Measurements from ENCODE around the gene EIF4H.
A peak's percentile ranks its signal among the peaks of the same experiment; 100 is the strongest.
"Not testable (repeated sequence)": the region's sequence is repeated elsewhere in the genome, so short reads cannot be mapped to it uniquely, and the experiment has no call there.

Gene EIF4H

DNA sequence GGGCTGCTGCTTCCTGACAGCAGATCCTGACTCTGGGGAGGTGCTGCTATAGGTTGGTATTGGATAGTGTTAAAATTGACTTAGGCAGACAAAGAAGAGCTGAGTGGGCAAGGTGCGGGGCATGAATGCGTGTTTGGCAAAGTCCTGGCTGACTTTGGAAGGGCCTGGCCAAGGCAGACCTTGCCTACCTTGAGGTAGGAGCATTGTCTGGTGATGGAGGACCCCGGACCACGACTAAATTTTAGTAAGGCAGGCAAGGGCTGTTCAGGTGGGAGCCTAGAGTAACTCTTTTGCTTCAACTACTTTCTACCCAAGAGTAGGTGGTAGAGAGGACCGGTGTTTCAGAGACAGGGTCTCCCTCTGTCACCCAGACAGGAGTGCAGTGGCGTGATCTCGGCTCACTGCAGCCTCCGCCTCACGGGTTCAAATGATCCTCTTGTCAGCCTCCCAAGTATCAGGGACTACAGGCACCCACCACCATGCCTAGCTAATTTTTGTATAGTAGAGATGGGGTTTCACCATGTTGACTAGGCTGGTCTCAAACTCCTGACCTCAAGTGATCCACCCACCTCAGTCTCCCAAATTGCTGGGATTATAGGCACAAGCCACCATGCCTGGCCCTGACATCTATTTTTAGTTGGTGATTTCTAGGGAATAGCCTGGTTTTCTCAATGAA is 23.4 kb downstream of the EIF4H start:
- DNase-seq (ENCODE audit: low read depth) = no peak
- H3K4me3 ChIP-seq (replicated peaks; ENCODE audit: low read depth, low read length) = no peak overlapping the region
- TF ChIP-seq, protein P1, sequence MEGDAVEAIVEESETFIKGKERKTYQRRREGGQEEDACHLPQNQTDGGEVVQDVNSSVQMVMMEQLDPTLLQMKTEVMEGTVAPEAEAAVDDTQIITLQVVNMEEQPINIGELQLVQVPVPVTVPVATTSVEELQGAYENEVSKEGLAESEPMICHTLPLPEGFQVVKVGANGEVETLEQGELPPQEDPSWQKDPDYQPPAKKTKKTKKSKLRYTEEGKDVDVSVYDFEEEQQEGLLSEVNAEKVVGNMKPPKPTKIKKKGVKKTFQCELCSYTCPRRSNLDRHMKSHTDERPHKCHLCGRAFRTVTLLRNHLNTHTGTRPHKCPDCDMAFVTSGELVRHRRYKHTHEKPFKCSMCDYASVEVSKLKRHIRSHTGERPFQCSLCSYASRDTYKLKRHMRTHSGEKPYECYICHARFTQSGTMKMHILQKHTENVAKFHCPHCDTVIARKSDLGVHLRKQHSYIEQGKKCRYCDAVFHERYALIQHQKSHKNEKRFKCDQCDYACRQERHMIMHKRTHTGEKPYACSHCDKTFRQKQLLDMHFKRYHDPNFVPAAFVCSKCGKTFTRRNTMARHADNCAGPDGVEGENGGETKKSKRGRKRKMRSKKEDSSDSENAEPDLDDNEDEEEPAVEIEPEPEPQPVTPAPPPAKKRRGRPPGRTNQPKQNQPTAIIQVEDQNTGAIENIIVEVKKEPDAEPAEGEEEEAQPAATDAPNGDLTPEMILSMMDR (IDR thresholded peaks at IDR 0.05; ENCODE audit: low read length, missing control alignments) = no peak

DNA sequence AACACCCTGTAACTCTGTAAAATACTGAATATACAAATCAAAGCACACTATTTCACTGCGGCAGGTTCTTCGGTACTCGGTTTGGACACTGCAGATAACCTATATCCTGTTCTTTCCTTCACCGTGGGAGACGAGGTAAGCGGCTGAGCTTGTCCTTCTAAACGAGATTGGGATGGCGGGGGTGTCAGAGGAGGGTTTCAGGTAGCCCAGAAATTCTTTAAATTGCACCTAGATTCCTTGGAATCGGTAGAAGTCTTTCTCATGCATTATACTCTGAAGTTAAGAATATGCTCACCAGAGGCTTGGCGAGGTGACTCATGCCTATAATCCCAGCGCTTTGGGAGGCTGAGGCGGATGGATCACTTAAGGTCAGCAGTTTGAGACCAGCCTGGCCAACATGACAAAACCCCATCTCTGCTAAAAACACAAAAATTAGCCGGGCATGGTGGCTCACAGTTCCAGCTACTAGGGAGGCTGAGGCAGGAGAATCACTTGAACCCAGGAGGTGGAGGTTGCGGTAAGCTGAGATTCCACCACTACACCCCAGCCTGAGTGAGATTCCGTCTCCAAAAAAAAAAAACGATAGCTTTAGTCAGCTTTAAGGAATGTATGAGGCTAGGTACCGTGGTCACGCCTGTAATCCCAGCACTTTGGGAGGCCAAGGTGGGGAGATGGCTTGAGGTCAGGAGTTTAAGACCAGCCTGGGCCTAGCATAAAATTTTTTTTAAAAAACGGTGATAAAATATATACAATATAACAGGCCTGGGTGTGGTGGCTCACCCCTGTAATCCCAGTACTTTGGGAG is 25.6 kb downstream of the EIF4H start:
- TF ChIP-seq, protein P1 (IDR thresholded peaks at IDR 0.05; ENCODE audit: low read length, missing control alignments) = no peak
- no peak for DNase-seq (ENCODE audit: low read depth)
- H3K4me3 ChIP-seq (replicated peaks; ENCODE audit: low read depth, low read length) = no peak overlapping the region

DNA sequence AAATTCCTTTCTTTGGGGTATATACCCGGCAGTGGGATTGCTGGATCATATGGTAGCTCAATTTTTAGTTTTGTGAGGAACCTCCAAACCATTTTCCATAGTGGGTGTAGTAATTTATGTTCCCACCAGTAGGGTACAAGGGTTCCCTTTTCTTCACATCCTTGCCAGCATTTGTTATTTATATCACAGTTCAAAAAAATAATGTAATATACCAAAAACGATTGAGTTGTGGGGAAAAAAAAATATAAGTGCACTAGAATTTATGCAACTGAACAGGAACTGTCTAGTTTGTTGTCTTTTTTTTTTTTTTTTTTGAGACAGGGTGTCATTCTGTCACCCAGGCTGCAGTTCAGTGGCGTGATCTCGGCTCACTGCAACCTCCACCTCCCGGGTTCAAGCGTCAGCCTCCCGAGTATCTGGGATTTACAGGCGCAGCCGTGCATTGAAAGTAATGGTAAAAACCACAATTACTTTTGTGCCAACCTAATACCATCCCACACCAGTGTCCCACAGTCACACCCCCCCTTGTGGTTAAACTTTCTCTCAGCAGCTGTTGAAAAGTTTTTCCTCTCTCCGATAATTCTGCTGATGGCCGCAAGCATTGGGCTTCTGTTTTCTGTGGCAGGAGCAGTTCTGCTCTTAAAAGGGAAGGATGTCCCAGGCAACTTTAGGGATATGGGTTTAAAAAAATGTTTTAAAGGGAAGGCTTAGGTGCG is 28.8 kb downstream of the EIF4H start:
- TF ChIP-seq, protein P1 (IDR thresholded peaks at IDR 0.05; ENCODE audit: low read length, missing control alignments) = peak; percentile 61
- DNase-seq (ENCODE audit: low read depth) = peak; percentile 63
- H3K4me3 ChIP-seq (replicated peaks; ENCODE audit: low read depth, low read length) = no peak overlapping the region

DNA sequence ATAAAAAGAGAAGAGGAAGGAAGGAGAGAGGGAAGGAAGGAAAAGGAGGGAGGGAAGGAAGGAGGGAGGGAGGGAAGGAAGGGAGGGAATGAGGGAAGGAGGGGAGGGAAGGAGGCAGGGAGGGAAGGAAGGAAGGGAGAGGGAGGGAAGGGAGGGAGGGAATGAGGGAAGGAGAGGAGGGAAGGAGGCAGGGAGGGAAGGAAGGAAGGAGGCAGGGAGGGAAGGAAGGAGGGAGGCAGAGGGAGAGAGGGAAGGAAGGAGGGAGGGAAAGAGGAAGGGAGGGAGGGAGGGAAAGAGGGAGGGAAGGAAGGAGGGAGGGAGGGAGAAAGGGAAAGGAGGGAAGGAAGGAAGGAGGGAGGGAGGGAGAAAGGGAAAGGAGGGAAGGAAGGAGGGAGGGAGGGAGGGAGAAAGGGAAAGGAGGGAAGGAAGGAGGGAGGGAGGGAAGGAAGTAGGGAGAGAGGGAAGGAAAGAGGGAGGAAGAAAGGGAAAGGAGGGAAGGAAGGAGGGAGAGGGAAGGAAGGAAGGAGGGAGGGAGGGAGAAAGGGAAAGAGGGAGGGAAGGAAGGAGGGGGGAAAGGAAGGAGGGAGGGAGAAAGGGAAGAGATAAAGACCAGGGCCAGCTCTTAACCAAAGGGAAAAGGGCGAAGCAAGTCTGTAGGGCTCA is 29.9 kb downstream of the EIF4H start:
- no peak overlapping the region for H3K4me3 ChIP-seq (replicated peaks; ENCODE audit: low read depth, low read length)
- DNase-seq (ENCODE audit: low read depth) = no peak
- TF ChIP-seq, protein P1 (IDR thresholded peaks at IDR 0.05; ENCODE audit: low read length, missing control alignments) = no peak

DNA sequence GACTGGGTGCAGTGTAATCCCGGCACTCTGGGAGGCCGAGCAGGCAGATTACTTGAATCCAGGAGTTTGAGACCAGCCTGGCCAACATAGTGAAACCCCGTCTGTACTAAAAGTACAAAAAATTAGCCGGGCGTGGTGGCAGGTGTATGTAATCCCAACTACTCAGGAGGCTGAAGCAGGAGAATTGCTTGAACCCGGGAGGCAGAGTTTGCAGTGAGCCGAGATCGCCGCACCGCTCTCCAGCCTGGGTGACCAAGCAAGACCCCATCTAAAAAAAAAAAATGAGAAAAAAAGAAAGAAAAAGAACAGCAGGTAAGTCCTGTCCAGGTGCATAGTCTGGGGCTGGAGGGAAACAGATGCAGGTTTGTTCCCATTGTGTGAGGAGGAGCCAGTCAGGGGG is 31.9 kb downstream of the EIF4H start:
- not testable (repeated sequence) for DNase-seq (ENCODE audit: low read depth); H3K4me3 ChIP-seq (replicated peaks; ENCODE audit: low read depth, low read length)

DNA sequence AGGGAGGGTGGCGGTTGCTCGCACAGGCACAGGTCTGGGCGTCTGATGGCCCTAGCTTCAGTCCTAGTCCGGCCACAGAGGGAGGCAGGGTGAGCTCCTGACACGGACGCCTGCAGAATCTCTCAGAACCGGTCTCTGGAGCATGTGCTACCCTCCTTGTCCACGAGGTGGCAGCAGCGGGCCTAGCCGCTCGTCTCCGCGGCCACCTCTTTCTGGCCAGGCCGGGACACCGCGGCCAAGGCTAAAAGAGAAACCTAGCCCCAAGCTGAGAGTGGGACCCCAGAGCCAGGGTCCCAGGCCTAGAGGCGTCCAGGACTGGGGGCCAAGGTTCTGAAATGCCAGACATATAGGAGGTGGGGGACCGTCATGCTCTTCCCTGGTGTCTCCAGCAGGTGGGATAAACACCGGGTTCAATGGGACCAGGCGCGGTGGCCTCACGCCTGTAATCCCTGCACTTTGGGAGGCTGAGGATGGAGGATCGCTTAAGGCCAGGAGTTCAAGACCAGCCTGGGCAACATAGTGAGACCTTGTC is 32.5 kb downstream of the EIF4H start:
- DNase-seq (ENCODE audit: low read depth) = peak; percentile 74
- TF ChIP-seq, protein P1 (IDR thresholded peaks at IDR 0.05; ENCODE audit: low read length, missing control alignments) = peak; percentile 88
- peak overlapping the region; percentile 22 for H3K4me3 ChIP-seq (replicated peaks; ENCODE audit: low read depth, low read length)

Data from fibroblast of pulmonary artery (primary cell).